HG02623 (cell line): Measurements from ENCODE around the gene ZFYVE27.

Experiments used
- ATAC-seq: cut with Tn5 transposase; IDR thresholded peaks from one replicate; pipeline ENCODE4 v1.9.1; 2021; ENCODE audit warnings: moderate library complexity; ENCODE audit not compliant: unreplicated experiment

Gene ZFYVE27

DNA sequence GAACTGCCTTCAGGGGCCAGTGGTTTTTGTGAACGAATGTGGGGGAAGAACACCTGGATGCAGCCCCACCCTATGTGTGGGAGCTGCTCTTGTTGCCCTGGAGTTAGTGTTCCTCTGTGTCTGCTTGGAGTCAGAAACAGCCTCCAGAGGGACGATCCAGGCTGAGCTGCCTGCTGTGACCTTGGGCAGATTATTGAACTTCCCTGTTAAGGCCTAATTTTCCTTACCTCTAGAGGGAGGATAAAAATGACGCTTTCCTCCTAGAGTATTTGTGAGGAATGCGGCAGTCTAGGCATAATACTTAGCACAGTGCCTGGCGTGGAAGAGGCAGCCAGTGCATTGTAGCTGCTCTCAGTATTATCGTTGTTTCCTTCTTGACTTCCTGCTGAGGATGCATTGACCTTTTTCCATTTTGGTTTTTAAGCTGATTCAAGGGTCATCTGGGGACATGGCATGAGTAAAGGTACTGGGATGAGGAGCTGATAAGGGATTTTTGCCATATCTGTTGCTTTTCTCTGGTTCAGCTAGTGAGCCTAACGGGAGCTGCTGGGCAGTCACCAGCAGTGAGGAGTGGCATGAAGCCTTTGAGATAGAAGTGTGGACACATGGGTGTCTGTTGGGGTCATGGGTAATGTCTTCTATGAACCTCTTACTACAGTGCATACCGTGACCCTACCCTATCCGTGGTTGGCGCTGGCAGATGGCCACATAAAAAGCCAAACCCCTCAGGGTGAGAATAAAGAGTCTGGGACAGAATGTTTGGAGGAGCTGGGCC lies 6.4 kb downstream of the ZFYVE27 start:
- no peak for ATAC-seq

DNA sequence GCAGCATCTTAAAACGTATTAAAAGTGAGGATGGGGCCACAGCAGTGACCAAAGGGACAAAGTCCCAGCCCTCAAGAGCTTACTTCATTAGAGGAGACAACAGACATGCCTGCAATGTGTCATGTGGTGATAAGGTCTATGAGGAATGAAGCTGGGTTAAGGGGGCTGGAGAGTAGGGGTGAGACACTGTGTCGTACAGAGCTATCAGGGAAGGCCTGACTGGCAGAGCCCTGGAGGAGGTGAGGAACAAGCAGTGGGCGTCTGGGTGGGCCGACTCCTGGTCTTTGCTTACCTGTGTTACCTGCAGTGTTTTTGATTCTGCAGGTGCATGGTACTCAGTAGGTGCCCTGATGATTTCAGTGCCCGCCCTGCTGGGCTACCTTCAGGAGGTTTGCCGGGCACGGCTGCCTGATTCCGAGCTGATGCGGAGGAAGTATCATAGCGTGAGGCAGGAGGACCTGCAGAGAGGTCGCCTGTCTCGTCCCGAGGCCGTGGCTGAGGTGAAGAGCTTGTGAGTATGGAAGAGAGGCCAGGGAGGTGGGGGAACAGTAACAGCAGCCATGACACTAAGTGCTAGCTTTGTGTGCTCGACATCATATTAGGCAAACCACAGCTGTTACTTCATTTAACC lies 7.6 kb downstream of the ZFYVE27 start:
- ATAC-seq: no peak

DNA sequence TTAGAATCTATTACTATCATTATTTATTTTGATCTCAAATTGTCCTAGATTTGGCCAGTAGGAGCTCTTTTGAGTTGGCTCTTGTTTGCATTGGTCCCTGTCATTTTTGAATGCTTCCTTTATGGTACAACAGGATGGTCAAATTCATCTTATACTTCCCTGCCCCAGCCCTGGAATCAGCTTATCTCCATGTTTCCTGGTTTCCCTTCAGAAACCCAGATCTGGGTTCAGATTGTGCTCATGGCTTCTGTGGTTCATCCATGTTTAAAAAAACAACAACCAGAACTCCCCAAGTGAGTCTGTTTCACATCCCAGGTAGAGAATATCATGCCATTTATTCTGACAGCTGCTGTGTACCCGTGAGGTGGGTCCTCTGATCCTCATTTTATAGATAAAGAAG lies 10.6 kb downstream of the ZFYVE27 start:
- ATAC-seq: no peak

DNA sequence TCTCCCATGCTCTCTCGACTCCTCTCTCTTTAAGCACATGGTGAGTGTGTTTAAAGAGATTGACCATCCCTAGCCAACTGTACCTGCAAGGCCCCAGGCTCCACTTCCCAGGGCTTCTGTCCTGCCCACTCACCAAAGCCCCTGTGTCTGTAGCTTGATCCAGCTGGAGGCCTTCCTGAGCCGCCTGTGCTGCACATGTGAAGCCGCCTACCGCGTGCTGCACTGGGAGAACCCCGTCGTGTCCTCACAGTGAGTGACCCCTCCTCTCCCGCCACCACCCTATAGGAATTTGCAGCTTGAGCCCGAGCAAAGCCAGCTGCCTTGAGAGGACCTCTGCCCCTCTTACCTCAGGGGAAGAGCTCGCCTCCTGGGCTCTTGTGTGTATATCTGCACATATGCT lies 11.2 kb downstream of the ZFYVE27 start:
- no peak for ATAC-seq

DNA sequence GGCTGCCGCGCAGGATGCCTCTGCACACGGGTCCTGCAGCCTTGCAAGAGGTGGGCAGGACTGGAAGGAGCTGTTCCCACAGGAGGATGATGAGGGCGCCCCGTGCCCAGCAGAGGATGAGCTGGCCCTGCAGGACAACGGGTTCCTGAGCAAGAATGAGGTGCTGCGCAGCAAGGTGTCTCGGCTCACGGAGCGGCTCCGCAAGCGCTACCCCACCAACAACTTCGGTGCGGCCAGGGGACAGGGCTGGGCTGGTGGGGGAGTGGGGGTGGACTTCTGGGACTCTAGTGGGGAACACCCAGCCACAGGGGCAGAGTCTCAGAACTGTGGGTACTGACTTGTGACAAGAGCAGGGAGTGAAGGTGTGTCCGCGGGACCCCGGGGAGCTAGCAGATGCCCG lies 16.0 kb downstream of the ZFYVE27 start:
- ATAC-seq: no peak

DNA sequence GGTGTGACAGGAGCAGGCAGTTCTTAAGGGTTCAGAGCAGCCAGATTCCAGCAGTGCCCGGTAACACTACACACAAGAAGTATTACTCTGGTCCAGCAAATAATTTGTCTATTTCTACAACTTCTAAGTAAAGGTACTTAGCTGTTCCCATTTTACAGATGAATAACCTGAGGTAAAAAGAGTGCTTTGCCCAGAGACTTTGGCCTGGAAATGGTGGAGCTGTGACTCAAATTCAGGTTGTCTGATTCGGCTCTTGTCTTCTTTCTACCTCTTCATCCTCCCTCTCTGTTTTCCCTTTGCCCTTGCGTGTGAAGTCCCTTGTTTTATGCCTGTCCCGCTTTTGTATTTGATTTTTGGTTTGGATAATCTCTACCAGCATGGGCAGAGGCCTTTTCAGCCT lies 17.8 kb downstream of the ZFYVE27 start:
- no peak for ATAC-seq

DNA sequence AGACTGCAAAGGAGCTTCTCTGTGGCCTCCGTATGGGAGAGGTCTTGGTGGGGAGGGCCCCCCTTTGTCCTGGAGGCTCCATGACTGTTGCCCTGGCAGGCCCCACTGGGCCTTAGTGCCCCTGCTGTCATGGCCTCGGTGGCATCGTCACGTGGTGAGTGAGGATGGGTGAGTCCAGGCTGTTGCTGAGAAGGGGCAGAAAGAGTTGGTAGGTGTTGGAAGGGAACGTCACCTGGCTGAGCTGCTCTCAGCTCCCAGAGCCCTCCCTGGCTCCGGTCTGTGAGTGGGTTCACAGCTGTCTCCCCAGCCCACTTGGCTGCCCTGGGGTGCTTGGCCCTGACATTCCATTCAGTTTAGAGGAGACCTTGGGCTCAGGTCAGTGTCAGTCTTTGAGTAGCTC lies 18.8 kb downstream of the ZFYVE27 start:
- ATAC-seq: no peak

DNA sequence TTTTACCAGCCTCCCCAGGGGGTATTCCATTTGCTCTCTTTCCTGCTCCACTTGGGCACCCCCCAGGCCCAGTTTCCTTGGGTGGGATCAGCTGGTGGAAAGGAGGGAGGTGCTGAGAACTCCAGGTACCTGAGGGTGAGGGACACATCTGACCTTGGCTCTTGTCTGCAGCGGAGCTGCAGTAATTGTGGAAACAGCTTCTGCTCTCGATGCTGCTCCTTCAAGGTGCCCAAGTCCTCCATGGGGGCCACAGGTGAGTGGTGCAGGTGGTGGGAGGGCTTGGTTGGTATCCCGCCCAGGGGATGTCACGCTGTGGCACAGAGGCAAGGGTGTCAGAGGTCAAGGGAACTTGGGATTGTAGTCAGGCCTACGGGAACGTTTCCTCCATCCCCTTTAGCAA lies 20.5 kb downstream of the ZFYVE27 start:
- no peak for ATAC-seq

DNA sequence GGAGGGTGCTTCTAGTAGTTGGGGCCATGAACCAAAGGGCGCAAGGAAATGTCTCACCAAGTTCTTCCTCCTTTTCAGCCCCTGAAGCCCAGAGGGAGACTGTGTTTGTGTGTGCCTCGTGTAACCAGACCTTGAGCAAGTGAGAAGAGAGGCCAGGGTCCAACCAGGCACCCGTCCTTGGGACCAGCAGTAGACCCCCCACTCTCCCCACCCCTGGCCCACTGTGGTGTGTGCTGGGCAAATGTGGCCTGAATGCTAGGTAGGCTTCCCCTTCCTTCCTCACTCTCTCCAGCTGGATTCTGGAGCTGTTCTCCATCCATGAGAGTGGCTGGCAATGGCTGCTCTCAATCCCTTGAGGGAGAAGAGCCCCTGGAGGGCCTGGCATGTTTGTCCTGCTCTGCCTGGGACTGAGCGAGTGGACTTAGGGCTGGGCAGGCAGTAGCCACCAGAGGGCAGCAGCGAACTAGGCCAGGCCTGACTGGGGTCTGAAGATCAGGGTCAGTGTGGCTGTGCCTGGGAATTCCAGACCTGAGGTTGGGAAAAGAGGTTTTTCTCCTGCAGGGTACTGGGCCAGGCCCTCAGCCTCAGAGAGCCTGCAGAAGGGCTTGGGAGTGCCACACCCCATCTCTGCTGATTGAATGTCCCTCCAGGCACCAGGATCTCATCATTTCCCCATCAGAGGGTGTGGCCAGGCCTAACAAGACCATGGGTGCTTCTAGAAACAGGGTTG lies 22.4 kb downstream of the ZFYVE27 start:
- no peak for ATAC-seq

DNA sequence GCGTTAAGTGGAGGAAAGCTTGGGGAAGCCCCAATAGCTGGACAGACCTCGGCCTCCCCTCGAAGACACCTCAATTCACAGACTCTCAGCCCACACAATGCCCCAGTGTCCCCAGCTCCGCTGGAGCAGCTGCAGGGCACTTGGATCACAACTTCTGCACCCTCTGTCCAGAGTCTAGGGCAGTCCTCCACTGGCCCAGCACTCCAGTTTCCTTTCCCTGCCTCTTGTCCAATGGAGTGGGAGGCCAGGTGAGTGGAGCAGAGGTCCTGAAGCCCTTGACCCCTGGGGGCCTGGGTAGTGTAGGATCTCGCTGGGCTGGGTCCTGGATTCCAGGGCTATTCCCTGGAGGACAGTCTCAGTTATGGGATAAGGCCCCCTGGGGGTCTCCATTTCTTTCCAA lies 23.0 kb downstream of the ZFYVE27 start:
- no peak for ATAC-seq

DNA sequence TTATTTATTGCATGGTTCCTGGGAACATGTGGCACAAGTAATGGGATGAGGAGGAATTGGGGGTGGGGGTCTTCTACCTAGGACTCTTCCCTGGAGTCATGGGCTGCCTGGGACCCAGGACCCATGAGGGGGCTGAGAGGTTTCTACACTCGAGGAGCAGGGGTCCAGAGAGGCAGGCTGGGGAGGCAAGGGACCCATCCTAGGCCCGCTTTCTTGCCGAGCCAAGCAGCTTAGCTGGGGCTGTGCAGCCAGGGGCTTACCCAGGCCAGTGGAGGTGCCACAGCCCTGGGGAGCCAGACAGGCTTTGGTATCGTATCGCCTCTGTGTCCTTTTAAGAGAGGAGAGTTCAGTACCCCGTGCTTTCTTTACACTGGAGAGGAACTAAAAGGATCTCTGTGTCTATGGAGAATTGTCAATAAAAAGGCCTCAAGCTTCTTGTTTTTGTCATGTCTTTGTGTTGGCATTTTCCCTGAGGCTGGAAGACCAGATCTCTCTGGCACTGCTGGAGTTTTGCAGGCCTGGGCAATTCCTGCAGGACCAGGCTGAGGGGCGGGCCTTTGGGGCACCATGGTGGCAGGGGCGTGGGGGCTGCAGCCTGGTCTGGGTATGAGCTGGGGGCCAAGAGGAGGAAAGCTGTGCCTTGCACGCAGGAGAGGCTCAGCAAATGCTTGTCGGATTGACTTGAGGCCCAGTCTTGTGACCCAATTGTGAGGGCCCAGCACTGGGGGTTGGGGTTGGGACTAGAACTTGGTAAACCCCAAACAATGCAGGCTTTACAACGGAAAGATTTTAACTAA lies 23.7 kb downstream of the ZFYVE27 start:
- ATAC-seq: no peak

DNA sequence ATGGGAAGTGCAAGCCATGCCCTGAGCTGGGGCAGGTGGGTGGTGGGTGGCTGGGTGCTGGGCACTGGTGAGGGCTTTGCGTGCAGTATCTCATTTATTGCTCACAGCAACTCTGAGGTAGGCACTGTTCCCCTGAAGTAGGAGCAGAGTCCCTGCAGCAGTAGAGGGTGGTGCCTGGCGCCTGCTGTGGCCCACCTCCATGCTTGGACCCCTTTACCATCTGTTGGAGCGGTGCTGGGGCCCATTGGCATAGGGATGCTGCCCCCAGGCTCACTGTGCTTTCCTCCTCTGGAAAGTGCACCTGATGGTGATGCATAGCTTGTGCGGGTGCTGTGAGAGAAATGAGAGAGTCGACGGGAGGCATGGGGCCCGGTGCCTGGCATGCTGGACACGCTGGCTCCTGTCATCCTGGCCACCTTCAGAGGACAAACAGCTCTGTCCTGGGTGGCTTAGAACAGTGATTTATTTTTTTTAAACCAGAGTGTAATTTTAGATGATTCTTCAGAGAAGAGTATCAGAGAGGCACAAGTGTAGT lies 24.5 kb downstream of the ZFYVE27 start:
- no peak for ATAC-seq

DNA sequence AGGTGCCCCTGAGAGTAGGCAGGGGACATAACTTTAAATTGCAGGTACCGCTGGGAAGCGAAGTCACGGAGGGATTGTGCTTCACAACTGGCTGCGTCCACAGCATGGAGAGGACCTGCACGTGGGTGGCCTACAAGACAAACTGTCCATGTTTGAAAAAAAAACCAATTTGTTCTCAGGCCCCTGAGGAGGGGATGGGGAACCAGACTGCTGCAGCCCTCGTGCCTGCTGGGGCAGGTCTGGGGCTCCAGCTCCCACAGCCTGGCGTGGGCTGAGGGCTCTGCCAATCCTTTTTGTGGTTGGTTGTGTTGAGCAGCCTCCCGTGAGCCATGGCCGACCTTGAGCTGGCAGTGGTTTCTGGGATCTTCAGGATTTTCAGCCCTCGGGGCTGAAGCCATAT lies 25.1 kb downstream of the ZFYVE27 start:
- no peak for ATAC-seq

DNA sequence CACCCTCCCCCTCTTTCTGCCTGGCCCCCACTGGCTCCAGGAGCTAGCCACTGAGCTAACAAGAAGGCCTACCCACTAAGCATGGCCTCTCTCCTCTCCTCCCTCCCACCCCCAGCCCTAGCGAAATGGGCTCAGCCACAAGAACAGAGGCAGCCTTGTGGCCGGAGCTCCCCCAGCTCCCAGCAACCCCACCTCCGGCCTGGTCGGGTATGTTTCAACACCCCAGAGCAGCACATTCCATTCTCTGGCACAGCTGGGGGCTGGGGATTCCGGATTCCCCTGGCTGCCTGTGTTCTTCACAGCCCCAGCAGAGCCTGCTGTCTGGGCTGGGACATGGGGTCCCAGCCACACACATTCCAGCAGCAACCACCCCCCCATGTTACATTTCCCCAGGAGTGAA lies 25.9 kb downstream of the ZFYVE27 start:
- ATAC-seq: no peak

DNA sequence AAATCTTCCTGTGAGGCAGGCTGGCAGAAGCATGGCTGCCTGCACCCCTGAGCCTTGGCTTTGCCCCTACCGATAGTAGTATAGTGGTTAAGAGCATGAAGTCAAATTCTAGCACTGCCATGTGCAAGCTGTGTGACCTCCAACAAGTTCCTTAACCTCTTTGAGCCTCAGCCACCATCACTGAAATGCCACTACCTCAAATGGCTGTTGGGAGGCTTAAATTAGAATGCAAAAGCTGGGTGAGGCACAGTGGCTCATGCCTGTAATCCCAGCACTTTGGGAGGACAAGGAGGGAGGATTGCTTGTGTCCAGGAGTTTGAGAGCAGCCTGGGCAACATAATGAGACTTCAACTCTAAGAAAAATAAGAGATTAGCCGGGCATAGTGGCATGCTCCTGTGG lies 26.5 kb downstream of the ZFYVE27 start:
- ATAC-seq: no peak

DNA sequence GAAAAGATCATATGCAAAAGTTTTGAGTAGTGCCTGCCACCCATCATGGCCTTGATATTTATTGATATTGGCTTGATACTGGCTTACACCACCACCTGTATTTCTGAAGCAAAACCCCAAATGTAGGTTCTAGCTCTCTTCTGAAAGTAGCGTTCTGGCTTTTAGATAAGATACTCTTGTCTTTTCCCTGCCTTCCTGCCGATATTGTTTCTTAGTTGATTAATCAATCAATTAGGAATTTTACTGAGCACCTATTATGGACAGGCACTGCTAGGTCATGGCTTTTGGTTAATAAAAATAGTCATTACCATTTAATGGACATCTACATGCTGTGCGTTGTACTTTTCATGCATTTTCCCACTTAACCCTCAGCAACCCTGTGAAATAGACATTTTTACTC lies 27.0 kb downstream of the ZFYVE27 start:
- no peak for ATAC-seq

DNA sequence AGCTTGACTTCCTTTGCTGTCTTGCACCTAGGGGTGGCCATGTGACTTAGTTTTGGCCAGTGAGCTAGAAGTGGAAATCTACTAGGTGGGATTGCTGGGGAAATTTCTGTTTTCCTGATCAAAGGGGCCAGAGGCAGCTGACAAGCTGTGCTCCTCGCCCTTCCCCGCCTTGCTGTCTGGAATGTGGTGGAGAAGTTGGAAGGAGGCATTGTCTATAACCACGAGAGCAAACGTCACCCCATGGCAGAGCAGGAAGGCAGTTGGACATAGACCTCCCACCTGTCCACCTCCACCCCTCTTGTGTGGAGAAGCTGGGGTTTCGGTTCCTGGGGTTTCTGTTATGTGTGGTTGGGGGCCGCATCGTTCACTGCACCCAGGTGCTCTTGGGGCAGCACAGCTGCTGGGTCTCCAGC lies 27.6 kb downstream of the ZFYVE27 start:
- peak; percentile 49 for ATAC-seq

DNA sequence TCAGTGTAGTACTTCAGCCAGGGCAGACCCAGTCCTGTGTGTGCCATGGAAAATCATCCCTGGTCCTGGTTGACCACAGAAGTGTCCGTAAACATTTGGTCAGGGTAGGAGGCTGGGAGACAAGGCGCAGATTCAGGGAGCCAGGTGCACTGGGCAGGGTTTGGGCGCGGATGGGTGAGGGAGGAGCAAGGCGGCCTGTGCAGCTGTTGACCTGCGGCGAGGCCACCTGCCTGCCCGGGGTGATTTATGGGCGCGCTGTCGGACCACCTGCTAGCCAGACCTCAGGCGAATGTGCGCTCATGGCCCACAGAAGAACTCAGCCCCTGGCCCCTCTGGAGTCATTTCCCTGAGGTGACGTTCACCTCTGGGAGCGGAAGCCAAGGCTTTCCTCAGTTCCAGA lies 28.3 kb downstream of the ZFYVE27 start:
- no peak for ATAC-seq

DNA sequence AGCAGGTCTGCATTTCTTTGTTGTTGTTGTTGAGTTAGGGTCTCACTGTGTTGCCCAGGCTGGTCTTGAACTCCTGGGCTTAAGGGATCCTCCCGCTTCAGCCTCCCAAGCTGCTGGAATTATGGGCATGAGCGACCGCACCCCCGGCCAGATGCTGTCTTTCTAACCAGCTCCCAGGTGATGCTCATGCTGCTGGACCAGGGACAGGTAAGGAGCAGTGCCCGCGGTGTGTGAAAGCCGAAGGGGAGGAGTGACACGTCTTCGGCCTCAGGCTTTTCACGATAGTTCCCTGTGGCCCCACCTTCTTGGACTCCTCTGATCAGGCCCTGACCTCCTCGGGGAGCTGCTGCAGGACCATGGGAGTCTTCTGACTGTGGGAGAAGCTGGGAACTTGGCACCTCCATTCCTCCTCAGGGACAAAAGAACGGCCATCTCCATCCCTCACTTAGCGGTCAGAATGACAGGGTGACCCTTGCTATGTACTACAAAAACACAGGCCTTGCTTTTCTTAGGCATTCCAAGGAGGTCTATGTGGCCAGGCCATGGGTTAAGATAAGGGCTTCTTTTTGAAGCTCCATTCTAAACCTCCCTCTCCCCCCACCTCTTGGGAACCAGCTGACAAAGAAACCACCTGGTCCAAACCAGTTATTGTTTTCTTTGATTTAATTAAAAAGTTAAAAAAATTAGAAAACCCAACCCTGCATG lies 29.3 kb downstream of the ZFYVE27 start:
- no peak for ATAC-seq
